Measurements from ENCODE around the gene NOD2. TPM values are rescaled to one million over a fixed set of nuclear protein-coding genes. Genes with fewer than 3 reads are reported as not detected.

The NOD2 gene
- total RNA-seq, 3 donors from 2014 or later (not counting 1 experiment from before 2014, with no cell fraction given), result 2.8 to 8.6 (median 2.9) TPM

DNA sequence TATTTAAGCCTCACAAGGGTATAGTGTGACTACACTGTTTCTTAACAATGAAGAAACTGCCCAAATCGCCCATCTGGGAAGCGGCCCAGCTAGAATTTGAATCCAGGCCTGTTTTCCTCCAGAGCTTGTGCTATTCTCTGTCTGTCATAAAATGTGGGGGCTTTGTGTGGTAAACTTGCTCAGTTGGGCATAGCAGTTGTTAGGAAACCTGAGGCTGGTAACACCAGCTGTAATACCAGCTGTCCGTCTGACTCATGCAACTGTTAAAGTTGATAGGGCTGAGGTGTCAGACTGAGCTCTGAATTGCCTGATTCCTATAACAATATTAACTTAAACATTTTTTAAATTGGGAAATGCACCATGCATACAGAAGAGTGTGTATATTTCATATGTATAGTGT lies 9.3 kb downstream of the NOD2 start:
- H3K27ac Mint-ChIP-seq, result peak overlapping the region; percentile 59 to 68
- WGBS (ENCODE audit: insufficient coverage), result 59% methylated on average over 3 of the region's 3 CpGs
- DNase-seq (no peak), ATAC-seq (peak; percentile 74 to 80 (median 79))
- H3K4me3 Mint-ChIP-seq, result no peak overlapping the region
- H3K9me3 Mint-ChIP-seq, result peaks cover 3 to 9% of the 10 kb centered on the region in 2 donors
- peaks cover 17% of the 10 kb centered on the region for H3K36me3 Mint-ChIP-seq
- no peaks in the 10 kb centered on the region for H3K36me3 ChIP-seq (ENCODE audit: control insufficient read depth, insufficient read depth, low read length)
- peaks cover 0 to 5% of the 10 kb centered on the region in 2 donors for H3K27me3 Mint-ChIP-seq (ENCODE audit: low read depth in 2 of 2)
- H3K4me3 ChIP-seq (ENCODE audit: low read length), result no peak overlapping the region
- H3K4me1 ChIP-seq (ENCODE audit: control insufficient read depth, insufficient read depth, low read length), result peaks cover 30% of the 10 kb centered on the region
- H3K9me3 ChIP-seq (ENCODE audit: control insufficient read depth, insufficient read depth, low read length), result peaks cover 11% of the 10 kb centered on the region
- no peak overlapping the region for H3K27ac ChIP-seq (ENCODE audit: low read length)
- TF ChIP-seq, protein P1, sequence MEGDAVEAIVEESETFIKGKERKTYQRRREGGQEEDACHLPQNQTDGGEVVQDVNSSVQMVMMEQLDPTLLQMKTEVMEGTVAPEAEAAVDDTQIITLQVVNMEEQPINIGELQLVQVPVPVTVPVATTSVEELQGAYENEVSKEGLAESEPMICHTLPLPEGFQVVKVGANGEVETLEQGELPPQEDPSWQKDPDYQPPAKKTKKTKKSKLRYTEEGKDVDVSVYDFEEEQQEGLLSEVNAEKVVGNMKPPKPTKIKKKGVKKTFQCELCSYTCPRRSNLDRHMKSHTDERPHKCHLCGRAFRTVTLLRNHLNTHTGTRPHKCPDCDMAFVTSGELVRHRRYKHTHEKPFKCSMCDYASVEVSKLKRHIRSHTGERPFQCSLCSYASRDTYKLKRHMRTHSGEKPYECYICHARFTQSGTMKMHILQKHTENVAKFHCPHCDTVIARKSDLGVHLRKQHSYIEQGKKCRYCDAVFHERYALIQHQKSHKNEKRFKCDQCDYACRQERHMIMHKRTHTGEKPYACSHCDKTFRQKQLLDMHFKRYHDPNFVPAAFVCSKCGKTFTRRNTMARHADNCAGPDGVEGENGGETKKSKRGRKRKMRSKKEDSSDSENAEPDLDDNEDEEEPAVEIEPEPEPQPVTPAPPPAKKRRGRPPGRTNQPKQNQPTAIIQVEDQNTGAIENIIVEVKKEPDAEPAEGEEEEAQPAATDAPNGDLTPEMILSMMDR (IDR thresholded peaks at IDR 0.05), result no peak
- intact Hi-C loops (cut with micrococcal nuclease), result loop anchor here (2.0 kb wide), 1 partner anchor 38 kb away; no protein-coding TSS in a partner anchor
- H3K27me3 ChIP-seq (ENCODE audit: control insufficient read depth, insufficient read depth, low read length), result no peaks in the 10 kb centered on the region
- H3K4me1 Mint-ChIP-seq, result peaks cover 17 to 20% of the 10 kb centered on the region in 2 donors

DNA sequence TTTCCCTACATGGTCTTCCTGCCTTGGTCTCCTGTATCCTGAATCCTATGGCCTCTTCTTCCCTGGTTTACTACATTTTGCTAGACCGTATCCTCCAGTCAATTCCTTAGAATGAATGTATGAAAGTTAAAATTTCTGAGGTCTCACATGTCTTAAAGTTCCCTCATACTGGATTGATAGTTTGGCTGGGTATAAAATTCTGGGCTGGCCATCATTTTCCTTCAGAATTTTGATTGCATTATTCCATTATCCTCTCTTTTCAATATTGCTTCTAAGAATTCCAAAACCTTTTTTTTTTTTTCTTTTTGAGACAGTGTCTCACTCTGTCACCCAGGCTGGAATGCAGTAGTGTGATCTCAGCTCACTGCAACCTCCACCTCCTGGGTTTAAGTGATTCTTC lies 10.8 kb downstream of the NOD2 start:
- H3K27me3 ChIP-seq (ENCODE audit: control insufficient read depth, insufficient read depth, low read length), result no peaks in the 10 kb centered on the region
- DNase-seq, result no peak
- H3K4me1 ChIP-seq (ENCODE audit: control insufficient read depth, insufficient read depth, low read length), result peaks cover 25% of the 10 kb centered on the region
- no peak overlapping the region for H3K4me3 ChIP-seq (ENCODE audit: low read length)
- peaks cover 12 to 14% of the 10 kb centered on the region in 2 donors for H3K4me1 Mint-ChIP-seq
- peaks cover 11% of the 10 kb centered on the region for H3K9me3 ChIP-seq (ENCODE audit: control insufficient read depth, insufficient read depth, low read length)
- H3K27me3 Mint-ChIP-seq (ENCODE audit: low read depth in 2 of 2), result peaks cover 0 to 5% of the 10 kb centered on the region in 2 donors
- H3K27ac ChIP-seq (ENCODE audit: low read length), result no peak overlapping the region
- no peak overlapping the region for H3K27ac Mint-ChIP-seq
- H3K9me3 Mint-ChIP-seq, result peaks cover 3 to 9% of the 10 kb centered on the region in 2 donors
- no CpG with 5 or more reads among the region's 1 CpG for WGBS (ENCODE audit: insufficient coverage)
- intact Hi-C loops (cut with micrococcal nuclease), result no loop called here
- H3K36me3 Mint-ChIP-seq, result peaks cover 17% of the 10 kb centered on the region
- no peaks in the 10 kb centered on the region for H3K36me3 ChIP-seq (ENCODE audit: control insufficient read depth, insufficient read depth, low read length)
- H3K4me3 Mint-ChIP-seq, result no peak overlapping the region
- ATAC-seq, result no peak
- TF ChIP-seq, protein P1 (IDR thresholded peaks at IDR 0.05), result no peak

DNA sequence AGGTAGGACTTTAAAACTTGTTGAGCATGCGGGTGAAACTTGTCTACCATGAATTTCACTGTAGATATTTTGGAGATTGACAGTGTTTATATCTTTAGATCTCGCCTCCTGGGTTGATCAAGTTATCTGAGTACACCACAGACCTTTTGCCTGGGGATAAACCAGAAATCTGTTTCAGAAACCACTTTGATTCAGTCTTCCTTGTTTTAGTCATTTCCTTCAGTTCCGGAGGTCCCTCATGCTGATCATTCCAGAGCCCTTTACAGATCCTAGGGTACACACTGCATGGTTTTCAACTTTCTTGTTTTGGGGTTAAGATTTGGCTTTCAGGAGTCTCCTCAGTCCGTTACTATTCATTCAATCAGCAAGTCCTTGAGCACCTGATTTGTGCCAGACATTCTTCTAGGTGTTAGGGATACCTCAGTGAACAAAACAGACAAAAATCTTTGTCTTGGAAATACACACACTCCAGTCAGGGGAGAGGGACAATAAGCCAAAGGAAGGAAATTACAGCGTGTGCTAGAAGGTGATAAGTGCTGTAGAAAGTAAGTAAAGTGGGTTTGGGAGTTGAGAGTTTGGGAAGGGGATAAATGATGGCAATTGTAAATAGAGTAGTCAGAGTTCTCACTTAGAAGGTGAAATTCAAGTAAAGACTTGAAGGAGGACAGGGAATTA lies 12.2 kb downstream of the NOD2 start:
- intact Hi-C loops (cut with micrococcal nuclease), result no loop called here
- no peak overlapping the region for H3K4me3 Mint-ChIP-seq
- DNase-seq, result no peak
- no peaks in the 10 kb centered on the region for H3K36me3 ChIP-seq (ENCODE audit: control insufficient read depth, insufficient read depth, low read length)
- H3K9me3 Mint-ChIP-seq, result peaks cover 3 to 9% of the 10 kb centered on the region in 2 donors
- H3K27ac ChIP-seq (ENCODE audit: low read length), result no peak overlapping the region
- TF ChIP-seq, protein P1 (IDR thresholded peaks at IDR 0.05), result no peak
- peaks cover 17% of the 10 kb centered on the region for H3K36me3 Mint-ChIP-seq
- peaks cover 0 to 5% of the 10 kb centered on the region in 2 donors for H3K27me3 Mint-ChIP-seq (ENCODE audit: low read depth in 2 of 2)
- no peaks in the 10 kb centered on the region for H3K27me3 ChIP-seq (ENCODE audit: control insufficient read depth, insufficient read depth, low read length)
- 78% methylated on average over 5 of the region's 5 CpGs for WGBS (ENCODE audit: insufficient coverage)
- ATAC-seq, result no peak
- peaks cover 11% of the 10 kb centered on the region for H3K9me3 ChIP-seq (ENCODE audit: control insufficient read depth, insufficient read depth, low read length)
- H3K4me1 ChIP-seq (ENCODE audit: control insufficient read depth, insufficient read depth, low read length), result peaks cover 24% of the 10 kb centered on the region
- H3K4me3 ChIP-seq (ENCODE audit: low read length), result no peak overlapping the region
- H3K27ac Mint-ChIP-seq, result no peak overlapping the region
- peaks cover 13 to 14% of the 10 kb centered on the region in 2 donors for H3K4me1 Mint-ChIP-seq

Data from natural killer cell (primary cell).